MM.1S (cell line): ENCODE data around the gene WDR74.
A peak's percentile ranks its signal among the peaks of the same experiment; 100 is the strongest.
"Not testable (repeated sequence)": the region's sequence is repeated elsewhere in the genome, so short reads cannot be mapped to it uniquely, and the experiment has no call there.

Experiments
- DNase-seq: peaks from one replicate; pipeline ENCODE4 v3.0.0-alpha.2; 2015
- H2AFZ ChIP-seq: fragments of 300-600 bp; sonication (generic); 2 replicates; pipeline ENCODE4 v1.6.0; 2016; ENCODE audit warnings: antibody characterized with exemption, low read length
- H3F3A ChIP-seq: fragments of 300-600 bp; sonication (generic); 2 replicates; pipeline ENCODE4 v1.6.1; 2016; ENCODE audit warnings: mild to moderate bottlenecking, antibody characterized with exemption, low read length, moderate library complexity, mixed read lengths; ENCODE audit not compliant: insufficient read depth
- H3K27ac ChIP-seq: fragments of 300-600 bp; sonication (generic); 2 replicates; pipeline ENCODE4 v1.5.1; 2016; ENCODE audit warnings: mild to moderate bottlenecking, low read length
- H3K27me3 ChIP-seq: fragments of 300-600 bp; sonication (generic); replicated peaks from 2 replicates; pipeline ENCODE4 v1.6.0; 2016; ENCODE audit warnings: low read length; ENCODE audit not compliant: insufficient read depth
- H3K36me3 ChIP-seq: fragments of 300-600 bp; sonication (generic); replicated peaks from 2 replicates; pipeline ENCODE4 v1.6.1; 2016; ENCODE audit warnings: mild to moderate bottlenecking, low read length, mixed read lengths; ENCODE audit not compliant: insufficient read depth
- H3K4me1 ChIP-seq: fragments of 300-600 bp; sonication (generic); 2 replicates; pipeline ENCODE4 v1.6.1; 2016; ENCODE audit warnings: low read length, mixed read lengths
- H3K4me2 ChIP-seq: fragments of 300-600 bp; sonication (generic); 2 replicates; pipeline ENCODE4 v1.6.0; 2016; ENCODE audit warnings: low read depth, low read length
- H3K4me3 ChIP-seq: fragments of 300-600 bp; sonication (generic); 2 replicates; pipeline ENCODE4 v1.5.1; 2016; ENCODE audit warnings: low read length, mixed read lengths
- H3K79me2 ChIP-seq: fragments of 300-600 bp; sonication (generic); 2 replicates; pipeline ENCODE4 v1.6.1; 2016; ENCODE audit warnings: mixed run types, low read length, mixed read lengths
- H3K9ac ChIP-seq: fragments of 300-600 bp; sonication (generic); 2 replicates; pipeline ENCODE4 v1.6.1; 2016; ENCODE audit warnings: low read length, mixed read lengths
- H3K9me2 ChIP-seq: fragments of 300-600 bp; sonication (generic); replicated peaks from 2 replicates; pipeline ENCODE4 v1.6.1; 2016; ENCODE audit warnings: mild to moderate bottlenecking, low read length, mixed read lengths; ENCODE audit not compliant: insufficient read depth
- H3K9me3 ChIP-seq: fragments of 300-600 bp; sonication (generic); replicated peaks from 2 replicates; pipeline ENCODE4 v1.6.1; 2016; ENCODE audit warnings: mild to moderate bottlenecking, low read length, mixed read lengths; ENCODE audit not compliant: insufficient read depth
- H4K20me1 ChIP-seq: fragments of 300-600 bp; sonication (generic); 2 replicates; pipeline ENCODE4 v1.6.1; 2016; ENCODE audit warnings: mild to moderate bottlenecking, low read length, moderate library complexity, mixed read lengths; ENCODE audit not compliant: insufficient read depth
- EZH2 ChIP-seq: fragments of 300-600 bp; sonication (generic); optimal IDR thresholded peaks from 2 replicates; pipeline ENCODE3; 2017; ENCODE audit warnings: low read depth, mild to moderate bottlenecking, antibody characterized with exemption, low read length, mixed read lengths
- EZH2phosphoT487 ChIP-seq: fragments of 300-600 bp; sonication (generic); IDR thresholded peaks from 2 replicates; pipeline ENCODE4 v1.6.1; 2018; ENCODE audit warnings: antibody characterized with exemption, low read length
- TF ChIP-seq, protein P1 (sequence below): fragments of 300-600 bp; sonication (generic); IDR thresholded peaks from 2 replicates; pipeline ENCODE4 v1.5.1; 2016; ENCODE audit warnings: antibody characterized with exemption, low read length, mixed read lengths

WDR74 gene

DNA sequence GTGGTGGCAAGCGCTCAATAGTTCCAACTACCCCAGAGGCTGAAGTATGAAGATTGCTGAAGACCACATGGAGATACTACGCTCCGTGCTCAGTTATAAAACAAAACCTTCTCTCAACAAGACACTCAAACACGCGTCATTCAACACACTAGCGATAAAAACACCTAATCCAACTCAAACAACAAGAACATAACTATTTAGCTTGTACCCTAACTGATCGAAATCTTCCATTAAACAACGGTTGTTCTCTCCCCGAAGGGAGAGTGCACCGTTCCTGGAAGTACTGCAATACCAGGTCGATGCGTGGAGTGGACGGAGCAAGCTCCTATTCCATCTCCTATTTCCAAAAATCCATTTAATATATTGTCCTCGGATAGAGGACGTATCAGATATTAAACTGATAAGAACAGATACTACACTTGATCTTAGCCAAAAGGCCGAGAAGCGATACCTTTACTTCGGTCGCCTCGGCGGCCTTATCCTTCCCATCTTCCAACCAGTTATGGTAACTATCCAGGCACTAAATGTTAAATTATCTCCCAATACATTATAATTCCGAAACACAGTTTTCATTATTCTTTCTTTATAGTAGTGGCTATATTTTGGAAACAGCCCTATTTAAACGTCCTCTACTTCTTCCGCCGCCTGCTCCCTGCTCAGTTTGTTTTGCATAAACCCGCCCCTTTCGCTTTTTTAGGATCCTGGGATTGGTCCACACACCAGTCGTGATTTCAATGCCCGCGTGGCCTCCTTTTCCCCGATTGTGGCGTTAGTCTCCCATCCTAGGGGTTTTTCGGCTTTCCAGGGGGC, 2.2 kb upstream of the WDR74 start:
- Histone ChIP-seq H3K4me3 (peak overlapping the region; percentile 71), H4K20me1 (no peaks in the 10 kb centered on the region), H3F3A (peaks cover 22% of the 10 kb centered on the region), H3K4me1 (peaks cover 12% of the 10 kb centered on the region), H3K27me3 (no peaks in the 10 kb centered on the region), H3K27ac (peak overlapping the region; percentile 92; the same call in 1 of the 2 replicates), H3K9ac (peak overlapping the region; percentile 93), H3K36me3 (no peaks in the 10 kb centered on the region), H3K9me3 (no peaks in the 10 kb centered on the region), H3K4me2 (peak overlapping the region; percentile 95), H2AFZ (peak overlapping the region; percentile 97), H3K79me2 (peaks cover 29% of the 10 kb centered on the region), H3K9me2 (no peaks in the 10 kb centered on the region)
- DNase-seq = peak; percentile 96
- TF ChIP-seq EZH2phosphoT487 (no peak), EZH2 (no peak)
- TF ChIP-seq, protein P1, sequence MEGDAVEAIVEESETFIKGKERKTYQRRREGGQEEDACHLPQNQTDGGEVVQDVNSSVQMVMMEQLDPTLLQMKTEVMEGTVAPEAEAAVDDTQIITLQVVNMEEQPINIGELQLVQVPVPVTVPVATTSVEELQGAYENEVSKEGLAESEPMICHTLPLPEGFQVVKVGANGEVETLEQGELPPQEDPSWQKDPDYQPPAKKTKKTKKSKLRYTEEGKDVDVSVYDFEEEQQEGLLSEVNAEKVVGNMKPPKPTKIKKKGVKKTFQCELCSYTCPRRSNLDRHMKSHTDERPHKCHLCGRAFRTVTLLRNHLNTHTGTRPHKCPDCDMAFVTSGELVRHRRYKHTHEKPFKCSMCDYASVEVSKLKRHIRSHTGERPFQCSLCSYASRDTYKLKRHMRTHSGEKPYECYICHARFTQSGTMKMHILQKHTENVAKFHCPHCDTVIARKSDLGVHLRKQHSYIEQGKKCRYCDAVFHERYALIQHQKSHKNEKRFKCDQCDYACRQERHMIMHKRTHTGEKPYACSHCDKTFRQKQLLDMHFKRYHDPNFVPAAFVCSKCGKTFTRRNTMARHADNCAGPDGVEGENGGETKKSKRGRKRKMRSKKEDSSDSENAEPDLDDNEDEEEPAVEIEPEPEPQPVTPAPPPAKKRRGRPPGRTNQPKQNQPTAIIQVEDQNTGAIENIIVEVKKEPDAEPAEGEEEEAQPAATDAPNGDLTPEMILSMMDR = no peak

DNA sequence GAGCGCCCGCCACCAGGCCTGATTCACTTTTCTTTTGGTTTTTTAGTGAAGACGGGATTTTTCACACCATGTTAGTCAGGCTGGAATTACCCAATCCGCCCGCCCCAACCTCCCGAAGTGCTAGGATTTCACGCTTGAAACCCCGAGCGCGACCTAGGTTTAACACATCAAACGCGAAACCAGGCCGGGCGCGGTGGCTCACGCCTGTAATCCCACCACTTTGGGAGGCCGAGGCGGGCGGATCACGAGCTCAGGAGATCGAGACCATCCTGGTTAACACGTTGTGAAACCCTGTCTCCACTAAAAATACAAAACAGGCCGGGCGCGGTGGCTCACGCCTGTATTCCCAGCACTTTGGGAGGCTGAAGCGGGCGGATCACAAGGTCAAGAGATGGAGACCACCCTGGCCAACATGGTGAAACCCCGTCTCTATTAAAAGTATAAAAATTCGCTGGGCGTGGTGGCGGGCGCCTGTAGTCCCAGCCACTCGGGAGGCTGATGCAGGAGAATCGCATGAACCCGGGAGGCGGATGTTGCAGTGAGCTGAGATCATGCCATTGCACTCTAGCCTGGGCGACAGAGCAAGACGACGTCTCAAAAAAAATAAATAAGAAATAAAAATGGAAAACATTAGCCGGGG, 1.5 kb upstream of the WDR74 start:
- peaks cover 12% of the 10 kb centered on the region for H3K4me1 ChIP-seq
- H3K36me3 ChIP-seq, H3K9me2 ChIP-seq, H4K20me1 ChIP-seq, H3K9me3 ChIP-seq, H3K27me3 ChIP-seq: not testable (repeated sequence)
- peak overlapping the region; percentile 96 for H3K4me3 ChIP-seq
- H3K9ac ChIP-seq = peak overlapping the region; percentile 93
- H2AFZ ChIP-seq = 0 out of 2 replicates have a peak overlapping the region, but pooled peaks have one; percentile 30
- peak overlapping the region; percentile 92 for H3K27ac ChIP-seq
- peak overlapping the region; percentile 83 for H3K4me2 ChIP-seq
- H3K79me2 ChIP-seq = peaks cover 36% of the 10 kb centered on the region
- H3F3A ChIP-seq = peaks cover 22% of the 10 kb centered on the region
- DNase-seq = peak; percentile 72

DNA sequence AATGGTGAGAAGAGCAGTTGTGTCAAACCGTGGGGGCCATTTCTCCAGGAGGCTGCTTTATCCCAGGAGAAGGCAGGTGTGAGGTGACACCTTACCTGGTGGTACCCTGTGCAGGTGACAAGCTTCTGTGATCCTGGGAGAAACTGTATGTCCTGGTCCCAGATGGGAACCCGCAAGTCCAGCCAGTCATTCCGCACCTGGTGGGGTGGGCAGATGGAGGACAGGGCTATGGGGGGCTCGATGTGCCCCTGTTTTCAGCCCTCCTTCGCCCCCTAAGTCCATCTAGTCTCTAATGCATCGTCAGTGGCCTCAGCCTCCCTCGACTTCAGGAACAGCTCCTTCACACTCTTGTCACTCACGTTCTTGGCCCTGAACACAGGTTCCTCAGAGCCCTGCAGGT, 4.1 kb downstream of the WDR74 start:
- Histone ChIP-seq H3K4me1 (peaks cover 17% of the 10 kb centered on the region), H3K27me3 (no peaks in the 10 kb centered on the region), H2AFZ (no peak overlapping the region), H3K27ac (no peak overlapping the region), H3K9me3 (no peaks in the 10 kb centered on the region), H3K36me3 (no peaks in the 10 kb centered on the region; the same call in 1 of the 2 replicates), H3F3A (peaks cover 27% of the 10 kb centered on the region), H3K4me2 (no peak overlapping the region), H4K20me1 (no peaks in the 10 kb centered on the region), H3K4me3 (no peak overlapping the region), H3K9ac (no peak overlapping the region), H3K9me2 (no peaks in the 10 kb centered on the region), H3K79me2 (peaks cover 82% of the 10 kb centered on the region)
- DNase-seq = no peak
- TF ChIP-seq EZH2phosphoT487 (no peak), EZH2 (no peak)
- TF ChIP-seq, protein P1 = no peak
